Measurements from ENCODE around the gene CACNA1F. TPM values are rescaled to one million over a fixed set of nuclear protein-coding genes. Genes with fewer than 3 reads are reported as not detected.

CACNA1F gene
- total RNA-seq, 1 donor from 2014 or later = 0.05 TPM

DNA sequence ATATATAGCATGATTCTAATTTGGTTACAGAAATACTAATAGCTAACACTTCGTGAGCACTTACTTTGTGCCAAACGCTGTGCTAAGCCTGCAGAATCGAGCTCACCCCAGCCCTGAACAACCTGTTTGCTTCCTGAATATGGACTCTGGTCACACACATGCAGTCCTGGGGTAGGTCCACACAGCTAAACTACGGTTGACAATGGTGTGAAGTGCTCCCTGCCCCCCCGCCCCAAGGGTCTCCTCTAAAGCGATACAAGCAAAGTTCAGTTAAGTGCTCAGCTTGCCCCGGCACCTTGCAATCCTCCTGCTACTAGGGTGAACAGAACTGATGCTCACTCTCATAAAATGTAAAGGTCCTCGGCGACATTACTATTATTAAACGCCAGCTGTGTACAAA is 30.5 kb upstream of the CACNA1F start:
- no peak overlapping the region for H3K27ac Mint-ChIP-seq (ENCODE audit: unreplicated experiment)
- no peak overlapping the region for H3K4me3 Mint-ChIP-seq
- TF ChIP-seq, protein P1, sequence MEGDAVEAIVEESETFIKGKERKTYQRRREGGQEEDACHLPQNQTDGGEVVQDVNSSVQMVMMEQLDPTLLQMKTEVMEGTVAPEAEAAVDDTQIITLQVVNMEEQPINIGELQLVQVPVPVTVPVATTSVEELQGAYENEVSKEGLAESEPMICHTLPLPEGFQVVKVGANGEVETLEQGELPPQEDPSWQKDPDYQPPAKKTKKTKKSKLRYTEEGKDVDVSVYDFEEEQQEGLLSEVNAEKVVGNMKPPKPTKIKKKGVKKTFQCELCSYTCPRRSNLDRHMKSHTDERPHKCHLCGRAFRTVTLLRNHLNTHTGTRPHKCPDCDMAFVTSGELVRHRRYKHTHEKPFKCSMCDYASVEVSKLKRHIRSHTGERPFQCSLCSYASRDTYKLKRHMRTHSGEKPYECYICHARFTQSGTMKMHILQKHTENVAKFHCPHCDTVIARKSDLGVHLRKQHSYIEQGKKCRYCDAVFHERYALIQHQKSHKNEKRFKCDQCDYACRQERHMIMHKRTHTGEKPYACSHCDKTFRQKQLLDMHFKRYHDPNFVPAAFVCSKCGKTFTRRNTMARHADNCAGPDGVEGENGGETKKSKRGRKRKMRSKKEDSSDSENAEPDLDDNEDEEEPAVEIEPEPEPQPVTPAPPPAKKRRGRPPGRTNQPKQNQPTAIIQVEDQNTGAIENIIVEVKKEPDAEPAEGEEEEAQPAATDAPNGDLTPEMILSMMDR (conservative IDR thresholded peaks at IDR 0.05) = no peak
- peaks cover 16% of the 10 kb centered on the region for H3K9me3 Mint-ChIP-seq
- no peaks in the 10 kb centered on the region for H3K36me3 Mint-ChIP-seq (ENCODE audit: low read depth)
- peaks cover 2% of the 10 kb centered on the region for H3K27me3 Mint-ChIP-seq (ENCODE audit: low read depth)
- H3K4me1 Mint-ChIP-seq = peaks cover 14% of the 10 kb centered on the region
- no peak for DNase-seq (ENCODE audit: low read depth, low spot score)

DNA sequence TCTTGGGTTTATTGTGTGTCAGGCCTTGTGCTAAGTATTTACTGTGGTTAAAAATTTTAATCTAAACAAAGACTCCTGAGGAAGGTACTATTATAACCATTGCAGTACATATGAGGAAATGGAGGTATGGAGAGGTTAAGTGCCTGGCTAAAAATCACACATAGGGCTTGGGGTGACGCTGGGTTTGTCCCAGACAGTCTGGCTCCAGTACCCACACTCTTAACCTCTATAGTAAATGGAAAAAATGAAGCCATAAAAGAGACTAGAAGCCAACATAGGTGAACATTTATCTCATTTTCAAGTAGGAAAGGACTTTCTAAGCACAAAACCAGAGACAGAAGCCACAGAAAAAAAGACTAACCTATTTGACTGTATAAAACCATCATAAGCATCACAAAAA is 29.5 kb upstream of the CACNA1F start:
- H3K36me3 Mint-ChIP-seq (ENCODE audit: low read depth) = no peaks in the 10 kb centered on the region
- H3K4me1 Mint-ChIP-seq = peaks cover 6% of the 10 kb centered on the region
- peaks cover 2% of the 10 kb centered on the region for H3K27me3 Mint-ChIP-seq (ENCODE audit: low read depth)
- TF ChIP-seq, protein P1 (conservative IDR thresholded peaks at IDR 0.05) = no peak
- H3K9me3 Mint-ChIP-seq = peaks cover 15% of the 10 kb centered on the region
- no peak overlapping the region for H3K27ac Mint-ChIP-seq (ENCODE audit: unreplicated experiment)
- DNase-seq (ENCODE audit: low read depth, low spot score) = no peak
- H3K4me3 Mint-ChIP-seq = no peak overlapping the region

DNA sequence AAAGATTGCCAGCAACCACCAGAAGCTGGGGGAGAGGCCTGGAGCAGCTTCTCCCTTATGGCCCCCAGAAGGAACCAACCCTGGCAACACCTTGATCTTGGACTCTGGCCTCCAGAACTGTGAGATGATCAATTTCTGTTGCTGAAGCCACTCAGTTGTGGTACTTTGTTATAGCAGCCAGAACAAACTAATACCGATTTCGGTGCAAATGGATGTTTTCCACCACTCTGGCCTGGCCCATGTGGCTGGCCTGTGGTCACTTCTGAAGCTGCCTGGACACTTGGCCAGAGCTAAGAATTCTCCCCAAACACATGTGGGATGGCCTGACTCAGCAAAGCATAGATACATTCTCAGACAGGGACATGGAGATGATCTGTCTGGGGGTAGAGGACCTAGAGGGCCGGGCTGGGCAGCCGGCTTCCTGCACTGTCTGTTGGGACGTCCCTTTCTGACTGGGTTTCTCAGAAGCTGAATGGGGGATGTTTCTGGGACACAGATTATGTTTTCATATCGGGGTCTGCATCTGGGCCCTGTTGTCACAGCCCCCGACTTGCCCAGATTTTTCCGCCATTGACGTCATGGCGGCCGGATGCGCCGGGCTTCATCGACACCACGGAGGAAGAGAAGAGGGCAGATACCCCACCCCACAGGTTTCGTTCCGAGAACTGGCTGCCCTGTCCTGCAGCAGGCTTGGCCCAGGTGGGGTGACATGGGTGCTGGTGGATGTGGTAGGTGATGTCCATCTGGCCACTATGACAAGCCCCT is 27.3 kb upstream of the CACNA1F start:
- Mint-ChIP-seq H3K4me3 (no peak overlapping the region), H3K27ac (ENCODE audit: unreplicated experiment) (no peak overlapping the region), H3K4me1 (no peaks in the 10 kb centered on the region), H3K9me3 (peaks cover 11% of the 10 kb centered on the region), H3K27me3 (ENCODE audit: low read depth) (peaks cover 2% of the 10 kb centered on the region), H3K36me3 (ENCODE audit: low read depth) (no peaks in the 10 kb centered on the region)
- DNase-seq (ENCODE audit: low read depth, low spot score) = no peak
- TF ChIP-seq, protein P1 (conservative IDR thresholded peaks at IDR 0.05) = no peak

DNA sequence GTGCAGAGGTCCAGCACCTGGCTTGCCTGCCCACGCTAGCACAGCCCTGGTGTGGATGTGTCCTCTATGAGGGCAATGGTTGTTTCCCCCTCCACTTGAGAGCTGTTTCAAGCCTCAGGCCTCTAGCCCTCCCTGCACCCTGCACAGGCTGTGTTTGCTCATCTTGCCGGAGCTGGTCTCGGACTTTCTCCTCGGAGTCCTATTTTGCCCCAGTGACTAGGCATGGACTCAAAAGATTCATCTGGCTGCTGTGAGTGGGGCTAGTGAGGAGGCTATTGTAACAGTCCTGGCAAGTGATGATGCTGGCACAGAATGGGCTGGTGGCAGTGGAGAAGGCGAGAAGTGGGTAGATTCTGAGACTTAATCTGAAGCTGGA is 25.6 kb upstream of the CACNA1F start:
- DNase-seq (ENCODE audit: low read depth, low spot score) = no peak
- H3K4me1 Mint-ChIP-seq = no peaks in the 10 kb centered on the region
- H3K27ac Mint-ChIP-seq (ENCODE audit: unreplicated experiment) = no peak overlapping the region
- TF ChIP-seq, protein P1 (conservative IDR thresholded peaks at IDR 0.05) = no peak
- no peak overlapping the region for H3K4me3 Mint-ChIP-seq
- peaks cover 11% of the 10 kb centered on the region for H3K9me3 Mint-ChIP-seq
- no peaks in the 10 kb centered on the region for H3K36me3 Mint-ChIP-seq (ENCODE audit: low read depth)
- H3K27me3 Mint-ChIP-seq (ENCODE audit: low read depth) = peaks cover 2% of the 10 kb centered on the region

DNA sequence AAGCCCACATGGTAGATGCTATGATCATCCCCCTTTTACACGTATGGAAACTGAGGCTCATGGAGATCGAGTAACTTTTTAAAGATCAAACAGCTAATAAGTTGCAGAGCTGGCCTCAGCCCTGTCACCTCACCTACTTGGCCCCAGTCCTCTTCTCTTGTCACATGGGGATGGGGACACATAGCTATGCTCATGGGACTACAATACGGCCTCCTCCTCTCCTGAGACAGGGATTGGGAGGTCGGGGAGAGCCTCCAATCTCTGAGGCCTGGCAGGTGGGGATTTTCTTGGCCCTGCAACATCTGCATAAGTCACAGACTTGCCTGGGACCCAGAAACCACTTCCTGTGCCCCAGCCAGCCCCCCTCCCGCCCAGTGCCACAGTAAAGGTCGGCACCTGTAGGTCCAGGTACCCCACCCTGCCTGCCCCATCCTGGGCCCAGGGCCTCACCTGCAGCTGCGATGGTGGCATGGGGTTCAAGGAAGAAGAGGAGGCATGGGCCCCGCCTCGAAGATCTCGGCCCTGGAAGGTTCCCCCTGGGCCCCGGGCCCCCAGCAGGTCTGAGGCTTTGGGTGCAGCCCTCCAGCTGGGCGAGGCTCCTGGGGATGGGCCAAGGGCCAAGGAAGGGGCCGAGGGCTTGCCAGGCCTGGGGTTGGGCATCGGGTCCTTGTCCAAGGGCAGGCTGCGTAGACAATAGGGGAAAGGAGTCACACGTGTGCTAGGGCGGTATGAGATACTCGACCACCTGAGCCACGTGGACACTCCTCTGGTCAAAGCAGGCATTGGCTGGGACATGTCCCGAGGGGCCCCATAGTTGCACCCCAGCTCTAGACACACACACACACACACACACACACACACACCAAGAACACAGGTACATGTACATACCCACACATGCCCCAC is 25.0 kb upstream of the CACNA1F start:
- no peaks in the 10 kb centered on the region for H3K4me1 Mint-ChIP-seq
- H3K27me3 Mint-ChIP-seq (ENCODE audit: low read depth) = peaks cover 2% of the 10 kb centered on the region
- peaks cover 11% of the 10 kb centered on the region for H3K9me3 Mint-ChIP-seq
- DNase-seq (ENCODE audit: low read depth, low spot score) = no peak
- TF ChIP-seq, protein P1 (conservative IDR thresholded peaks at IDR 0.05) = no peak
- H3K27ac Mint-ChIP-seq (ENCODE audit: unreplicated experiment) = no peak overlapping the region
- H3K4me3 Mint-ChIP-seq = no peak overlapping the region
- H3K36me3 Mint-ChIP-seq (ENCODE audit: low read depth) = no peaks in the 10 kb centered on the region

Data from neural crest cell (in vitro differentiated cells).